Tongue (tissue), 3 donors: Measurements from ENCODE around the gene UFC1. TPM values are rescaled to one million over a fixed set of nuclear protein-coding genes. Genes with fewer than 3 reads are reported as not detected.

Experiments
- DNase-seq: peaks from one replicate; pipeline ENCODE4 v3.0.0-alpha.2; 2015
- small RNA-seq: library from RNA; depleted of rRNA; stranded (forward); fragments of <200 nt; gene quantifications from one replicate; pipeline ENCODE3, GENCODE V24; 2014; ENCODE audit warnings: low replicate concordance
- total RNA-seq: library from RNA; depleted of rRNA; stranded (reverse); fragments of >200 nt; gene quantifications from one replicate; pipeline ENCODE4 v1.2.3, GENCODE V29; 2014

The UFC1 gene
- total RNA-seq, 1 donor from 2014 or later, result 109 TPM

GRCh38 chr1:161193561-161194235 lies 39.9 kb downstream of the UFC1 start:
- no peak for DNase-seq

DNA sequence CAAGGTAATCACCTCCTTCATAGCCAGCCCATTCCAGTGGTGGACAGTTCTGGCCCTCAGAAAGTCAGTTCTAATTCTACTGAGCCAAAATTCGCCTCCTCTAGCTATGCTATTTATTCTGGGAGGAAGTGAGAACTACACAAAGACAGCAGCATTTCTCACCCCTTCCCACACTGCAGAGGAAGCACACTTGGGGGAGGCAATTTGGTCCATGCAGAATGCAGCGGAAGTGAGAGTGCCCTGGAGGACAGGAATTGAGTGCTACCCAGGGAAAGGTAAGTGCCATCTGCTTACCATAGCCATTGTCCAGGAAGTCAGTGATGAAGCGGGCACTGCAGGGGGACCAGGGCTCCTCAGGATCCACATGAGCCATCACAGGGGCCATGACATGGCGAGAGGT lies 41.4 kb downstream of the UFC1 start:
- no peak for DNase-seq

DNA sequence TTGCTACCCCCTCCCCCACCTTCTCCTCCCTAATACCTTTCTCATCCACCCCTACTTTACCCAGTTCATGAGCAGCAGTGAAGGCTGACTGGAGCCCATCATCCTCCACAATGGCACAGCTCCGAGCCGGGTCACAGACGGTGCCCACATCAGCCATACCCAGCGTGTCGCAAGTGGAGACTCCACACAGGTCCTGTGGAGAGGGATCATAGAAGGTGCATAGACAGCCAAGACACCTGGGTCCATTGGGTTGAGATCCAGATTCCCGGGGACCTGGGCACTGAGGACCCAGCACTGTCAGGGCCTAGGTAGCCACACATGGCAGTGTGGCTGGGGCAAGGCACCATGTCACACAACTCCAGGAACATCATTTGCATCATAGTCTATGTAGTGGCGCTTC lies 42.3 kb downstream of the UFC1 start:
- no peak for DNase-seq

DNA sequence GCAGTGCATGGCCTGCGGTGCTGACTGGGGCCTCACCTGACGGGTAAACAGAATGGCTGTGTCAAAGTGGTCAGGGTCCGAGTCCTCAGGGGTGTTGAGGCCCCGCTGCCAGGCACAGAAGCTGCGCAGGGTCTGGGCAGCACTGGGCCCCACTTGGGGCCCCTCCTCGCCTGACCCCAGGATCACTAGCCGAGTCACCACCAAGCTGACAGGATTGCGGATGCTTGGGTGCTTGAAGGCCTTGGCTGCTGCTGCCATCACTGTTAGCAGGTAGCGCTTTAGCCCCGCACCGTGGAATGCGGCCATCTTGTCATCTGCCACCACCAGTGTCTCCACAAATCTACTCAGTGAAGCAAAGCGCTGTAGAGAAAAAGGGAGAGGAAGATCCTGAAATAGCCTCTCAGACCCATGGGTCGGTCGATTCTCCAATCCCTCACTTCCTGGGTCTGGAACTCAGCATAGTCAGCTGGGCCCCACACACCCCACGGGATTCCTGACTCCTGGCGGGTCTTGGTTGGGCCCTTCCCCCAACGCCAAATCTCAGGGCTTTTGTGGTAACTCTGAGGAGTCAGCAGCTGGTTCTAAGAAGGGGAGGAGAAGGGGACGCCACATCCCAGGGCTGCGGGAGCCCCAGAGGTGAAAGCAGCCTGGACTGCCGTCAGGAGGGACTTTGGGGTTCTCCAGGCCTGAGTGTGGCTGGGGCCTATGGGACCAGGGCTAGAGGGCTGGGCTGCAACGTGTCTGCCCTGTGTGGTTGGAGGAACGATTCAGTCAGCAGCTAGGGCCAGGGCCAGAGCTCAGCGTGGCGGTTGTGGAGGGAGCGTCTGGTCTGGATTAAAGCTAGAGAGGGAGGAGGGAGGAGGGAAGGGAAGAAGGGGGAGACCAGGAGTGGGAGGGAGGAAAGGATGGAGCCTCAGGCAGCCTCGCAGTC lies 43.0 kb downstream of the UFC1 start:
- peak; percentile 86 for DNase-seq

DNA sequence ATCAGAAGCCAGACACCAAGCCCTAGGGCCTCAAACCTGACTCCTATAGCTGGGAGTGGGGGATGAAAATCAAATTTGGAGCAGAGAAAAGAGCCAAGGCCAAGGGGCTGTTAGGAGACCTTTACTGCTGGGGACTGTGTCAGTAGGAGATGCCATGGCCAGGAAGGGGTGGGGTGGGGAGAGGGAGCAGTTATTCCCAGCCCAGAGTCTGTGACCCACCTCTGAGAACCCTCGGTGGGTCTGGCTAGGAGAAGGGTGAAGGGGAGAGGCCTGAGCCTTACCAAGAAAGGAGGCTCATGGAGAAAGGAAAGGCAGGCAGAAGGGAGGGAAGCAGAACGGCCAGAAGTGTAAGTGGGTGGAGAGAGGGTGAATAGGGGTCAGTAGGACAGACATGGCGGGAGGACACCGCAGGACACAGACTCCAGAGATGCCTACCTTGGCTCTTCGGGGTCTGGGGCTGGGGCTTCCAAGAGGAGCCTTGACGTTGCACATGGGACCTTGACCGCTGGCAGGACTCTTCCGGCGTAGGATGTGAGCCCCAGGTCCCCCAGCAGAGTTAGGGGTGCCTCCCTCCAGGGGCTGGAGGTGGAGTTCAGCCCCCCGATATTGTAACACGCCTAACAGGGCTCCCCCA lies 43.9 kb downstream of the UFC1 start:
- no peak for DNase-seq

DNA sequence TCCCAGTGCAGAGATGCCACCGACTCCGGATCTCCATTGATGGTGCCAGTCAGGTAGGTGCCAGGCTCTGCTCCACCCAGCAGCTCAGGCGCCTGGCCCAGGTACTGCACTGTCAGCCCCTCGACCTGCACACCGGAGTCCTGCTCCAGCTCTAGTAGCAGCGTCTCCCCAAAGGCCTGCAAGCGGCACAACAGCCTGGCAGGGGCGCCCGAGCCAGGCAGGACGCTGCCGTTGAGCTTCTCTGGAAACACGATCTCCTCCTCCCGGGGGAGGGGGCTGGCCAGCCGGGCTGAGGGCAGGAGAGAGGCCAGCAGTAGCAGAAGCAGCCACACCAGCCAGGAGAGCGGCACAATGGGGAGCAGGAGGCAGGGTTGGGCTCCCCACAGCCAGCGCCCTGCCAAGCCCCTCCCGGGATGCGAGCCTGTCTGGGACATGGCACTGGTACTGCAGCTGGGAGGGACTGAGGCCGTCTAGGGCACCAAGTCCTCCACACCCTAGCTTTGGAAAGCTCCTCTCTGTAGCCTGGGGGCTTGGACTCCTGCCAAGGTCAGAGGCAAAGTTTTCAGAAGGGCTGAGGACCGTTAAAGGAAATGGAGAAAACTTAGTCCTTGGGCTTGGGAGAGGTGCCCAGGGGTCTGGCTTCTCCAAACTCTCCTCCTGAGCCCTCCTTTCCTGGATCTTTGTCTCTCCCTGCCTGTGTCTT lies 44.6 kb downstream of the UFC1 start:
- DNase-seq, result peak; percentile 80

GRCh38 chr1:161198897-161199431 lies 45.2 kb downstream of the UFC1 start, which contains the start of gene ADAMTS4:
ADAMTS4 (minus strand) TSS chr1:161199054; CDS start chr1:161198627, 427 bp downstream.
- peak; percentile 89 for DNase-seq

DNA sequence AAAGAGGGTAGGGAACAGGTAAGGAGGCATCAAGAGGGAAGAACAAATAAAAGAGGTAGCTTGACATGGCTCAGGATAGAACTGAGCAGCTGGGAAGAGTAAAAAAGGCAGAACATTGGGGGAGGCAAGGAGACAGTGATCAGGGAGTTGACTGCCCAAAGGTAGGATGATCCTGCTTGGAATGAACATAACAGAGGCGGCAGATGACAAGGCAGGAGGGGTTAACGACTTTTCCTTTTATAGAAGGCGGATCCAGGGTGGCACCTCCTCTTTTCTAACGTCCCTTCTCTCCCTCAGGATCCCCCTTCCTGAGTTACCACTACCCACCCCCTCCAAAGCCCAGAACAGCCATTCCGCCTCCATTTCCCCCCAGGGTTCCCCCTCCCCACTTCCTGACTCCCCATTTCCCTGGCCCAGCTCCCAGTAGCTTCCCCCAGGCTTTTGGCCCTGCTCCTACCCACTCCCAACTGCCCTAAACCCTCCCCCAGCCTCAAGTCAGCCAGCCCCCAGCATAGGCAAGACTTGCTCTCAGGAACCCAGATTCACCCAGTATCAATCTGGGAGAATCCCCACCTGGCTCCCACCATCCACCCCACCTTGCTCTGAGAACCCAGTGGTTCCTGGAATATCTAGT lies 45.8 kb downstream of the UFC1 start:
- no peak for DNase-seq

DNA sequence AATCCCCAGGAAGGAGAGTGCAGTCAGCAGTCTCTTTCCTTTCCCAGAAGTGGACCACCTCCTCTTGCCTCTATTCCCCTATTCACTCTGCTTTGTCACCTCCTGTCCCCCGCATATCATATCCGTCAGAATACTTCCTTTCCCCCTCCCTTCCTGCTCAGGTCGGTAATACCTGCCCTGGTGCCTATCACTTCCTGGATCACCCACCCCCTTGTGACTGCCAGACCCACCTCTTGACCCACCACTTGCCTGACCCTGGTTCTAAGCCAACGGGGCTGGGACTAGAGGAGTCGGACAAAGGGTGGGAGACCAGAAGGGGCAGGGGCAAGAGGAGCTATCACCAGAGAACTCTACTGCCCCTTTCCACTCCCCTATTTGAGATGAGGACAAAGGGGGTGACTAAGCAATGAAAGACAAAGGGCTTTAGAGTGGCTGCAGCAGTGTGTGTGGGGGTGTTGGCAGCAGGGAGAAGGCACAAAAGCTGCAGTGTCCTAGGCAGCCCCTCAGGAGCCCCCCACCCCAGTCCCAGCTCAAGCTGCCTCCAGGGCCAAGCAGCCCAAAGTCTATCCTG lies 46.7 kb downstream of the UFC1 start:
- DNase-seq, result no peak

- DNase-seq, result peak; percentile 33
Measured at GRCh38 chr1:161200992-161201835, 47.4 kb downstream of the UFC1 start.

DNA sequence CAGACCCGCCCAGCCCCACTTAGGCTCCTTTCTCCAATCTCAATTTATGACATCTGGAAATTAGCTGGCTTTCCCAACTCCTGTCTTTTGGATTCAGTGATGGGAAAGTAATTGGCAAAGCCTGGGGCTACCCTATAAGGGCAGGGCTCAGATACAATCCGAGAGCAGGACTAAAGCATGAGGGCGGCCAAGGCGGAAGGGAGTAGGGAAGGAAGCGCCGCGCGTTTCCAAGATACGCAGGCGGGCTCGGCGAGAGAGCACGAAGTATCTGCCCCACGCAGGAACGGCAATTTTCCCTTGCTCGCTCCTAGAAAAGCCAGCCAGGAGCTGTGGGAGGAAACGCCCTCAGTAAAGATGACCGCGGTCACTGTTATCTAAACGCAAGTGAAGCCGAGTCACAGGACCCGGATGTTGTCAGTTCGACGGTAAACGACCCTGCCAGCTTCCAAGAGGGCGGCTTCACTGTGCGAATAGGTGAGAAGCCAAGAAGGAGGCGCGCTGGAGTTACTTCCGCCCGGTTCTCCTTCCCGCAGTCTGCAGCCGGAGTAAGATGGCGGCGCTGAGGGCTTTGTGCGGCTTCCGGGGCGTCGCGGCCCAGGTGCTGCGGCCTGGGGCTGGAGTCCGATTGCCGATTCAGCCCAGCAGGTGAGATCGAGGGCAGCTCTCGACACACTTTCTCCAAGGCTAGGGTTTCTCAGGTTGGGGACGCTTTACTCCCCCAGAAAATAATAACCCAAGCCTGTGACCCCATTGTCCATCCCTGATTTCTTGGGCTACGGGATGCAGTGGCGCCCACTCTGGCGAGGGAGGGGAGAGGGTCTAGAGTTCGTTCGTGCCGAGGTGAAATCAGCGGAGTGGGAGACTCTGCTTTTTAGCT lies 48.3 kb downstream of the UFC1 start, which contains the start of gene NDUFS2:
TSS of gene NDUFS2 (plus strand) at position 532 of the 877 bp plus-strand sequence. CDS start at position 551, 19 bp downstream.
- peak; percentile 99 for DNase-seq

DNA sequence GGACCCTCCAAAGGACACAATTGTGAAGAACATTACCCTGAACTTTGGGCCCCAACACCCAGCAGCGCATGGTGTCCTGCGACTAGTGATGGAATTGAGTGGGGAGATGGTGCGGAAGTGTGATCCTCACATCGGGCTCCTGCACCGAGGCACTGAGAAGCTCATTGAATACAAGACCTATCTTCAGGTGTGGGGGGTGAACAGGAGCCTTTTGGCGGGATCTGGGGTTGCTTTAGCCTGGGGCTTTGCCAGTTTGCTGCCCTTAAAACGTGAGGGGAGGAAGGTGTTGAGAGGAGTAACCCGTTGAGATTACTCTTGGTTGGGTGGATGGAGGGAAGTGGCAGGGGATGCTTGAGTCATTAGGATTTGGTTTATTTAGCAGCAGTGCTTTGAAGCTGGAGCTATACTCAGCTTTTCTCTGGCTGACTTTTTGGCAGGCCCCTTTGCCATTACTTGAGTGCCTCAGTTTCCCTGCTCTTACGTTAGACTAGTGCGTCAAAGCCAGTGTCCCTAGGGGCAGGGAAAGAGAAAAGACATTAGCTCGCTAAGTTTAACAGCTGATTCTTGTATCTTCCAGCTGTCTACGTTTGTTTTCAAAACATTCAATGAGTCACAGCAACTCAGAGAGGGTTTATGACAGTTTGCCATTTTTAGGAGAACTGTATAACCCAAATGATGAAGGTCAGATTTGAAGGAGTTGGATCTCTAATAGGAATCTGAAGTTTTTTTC lies 52.8 kb downstream of the UFC1 start:
- DNase-seq, result no peak

DNA sequence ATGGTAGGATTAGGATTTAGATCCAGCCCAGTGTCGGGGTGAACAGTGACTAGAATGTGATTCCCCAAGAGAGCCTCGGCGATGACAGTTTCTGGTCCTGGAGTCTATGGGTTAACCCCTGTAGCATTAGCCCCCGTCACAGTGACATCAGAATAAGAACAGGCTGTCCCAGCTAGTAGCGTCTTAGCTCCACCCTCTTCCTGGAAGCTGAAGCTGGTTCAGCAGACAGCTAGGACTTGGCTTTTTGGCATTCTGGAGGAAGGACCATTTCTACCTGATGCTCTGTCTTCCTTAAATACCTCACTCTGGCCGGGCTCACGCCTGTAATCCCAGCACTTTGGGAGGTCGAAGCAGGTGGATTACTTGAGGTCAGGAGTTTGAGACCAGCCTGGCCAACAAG lies 53.4 kb downstream of the UFC1 start:
- no peak for DNase-seq

Small RNAs within 50 kb of the gene (small RNA-seq; reads per million reads assigned to genes)
- not detected for gene RF01225

Other genes with a start within 250 kb of the UFC1 start
- not detected for gene ITLN2, start 199.2 kb upstream of the UFC1 start, total RNA-seq
- gene F11R, start 132.8 kb upstream of the UFC1 start, total RNA-seq, result 30.0 TPM
- gene TSTD1, start 115.0 kb upstream of the UFC1 start, total RNA-seq, result 53.9 TPM
- gene USF1, start 108.0 kb upstream of the UFC1 start, total RNA-seq, result 50.4 TPM
- 3.0 TPM for gene ARHGAP30, start 84.1 kb upstream of the UFC1 start, total RNA-seq
- 18.0 TPM for gene NECTIN4, start 64.4 kb upstream of the UFC1 start, total RNA-seq
- 3.3 TPM for gene KLHDC9, start 55.6 kb upstream of the UFC1 start, total RNA-seq
- 24.5 TPM for gene PFDN2, start 35.9 kb upstream of the UFC1 start, total RNA-seq
- 19.3 TPM for gene NIT1, start 35.9 kb upstream of the UFC1 start, total RNA-seq
- gene DEDD, start 21.3 kb upstream of the UFC1 start, total RNA-seq, result 37.6 TPM
- gene USP21, start 5.5 kb downstream of the UFC1 start, total RNA-seq, result 16.5 TPM
- 15.2 TPM for gene PPOX, start 12.4 kb downstream of the UFC1 start, total RNA-seq
- 9.3 TPM for gene B4GALT3, start 23.5 kb downstream of the UFC1 start, total RNA-seq
- 18.9 TPM for gene ADAMTS4, start 45.1 kb downstream of the UFC1 start, total RNA-seq
- 174 TPM for gene NDUFS2, start 48.4 kb downstream of the UFC1 start, total RNA-seq
- gene FCER1G, start 61.3 kb downstream of the UFC1 start, total RNA-seq, result 4.4 TPM
- gene APOA2, start 69.7 kb downstream of the UFC1 start, total RNA-seq, result not detected
- gene TOMM40L, start 72.1 kb downstream of the UFC1 start, total RNA-seq, result 11.3 TPM
- not detected for gene NR1I3, start 84.2 kb downstream of the UFC1 start, total RNA-seq
- gene PCP4L1, start 104.8 kb downstream of the UFC1 start, total RNA-seq, result 4.9 TPM
- 67.9 TPM for gene MPZ, start 156.0 kb downstream of the UFC1 start, total RNA-seq
- gene SDHC, start 160.4 kb downstream of the UFC1 start, total RNA-seq, result 41.9 TPM
- not detected for gene CFAP126, start 213.9 kb downstream of the UFC1 start, total RNA-seq